ENCODE data around the gene OR6C68.

DNA sequence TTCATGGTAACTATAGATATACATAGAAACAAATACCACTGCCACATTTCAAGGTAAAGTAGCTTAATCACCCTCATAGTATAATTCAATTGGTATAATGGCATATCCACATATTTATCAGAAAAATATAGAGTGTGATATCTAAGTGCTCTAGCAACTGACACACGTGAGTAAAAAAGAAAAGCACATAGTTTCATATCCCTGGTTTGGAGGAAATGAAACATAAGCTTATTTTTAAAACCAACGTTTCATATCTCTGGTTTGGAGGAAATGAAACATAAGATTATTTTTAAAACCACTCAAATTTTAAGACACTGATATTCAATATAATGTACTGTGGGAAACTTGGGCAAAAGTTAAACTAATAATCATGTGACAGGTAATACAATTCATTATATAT is 24.3 kb upstream of the OR6C68 start:
- TF ChIP-seq, protein P1, sequence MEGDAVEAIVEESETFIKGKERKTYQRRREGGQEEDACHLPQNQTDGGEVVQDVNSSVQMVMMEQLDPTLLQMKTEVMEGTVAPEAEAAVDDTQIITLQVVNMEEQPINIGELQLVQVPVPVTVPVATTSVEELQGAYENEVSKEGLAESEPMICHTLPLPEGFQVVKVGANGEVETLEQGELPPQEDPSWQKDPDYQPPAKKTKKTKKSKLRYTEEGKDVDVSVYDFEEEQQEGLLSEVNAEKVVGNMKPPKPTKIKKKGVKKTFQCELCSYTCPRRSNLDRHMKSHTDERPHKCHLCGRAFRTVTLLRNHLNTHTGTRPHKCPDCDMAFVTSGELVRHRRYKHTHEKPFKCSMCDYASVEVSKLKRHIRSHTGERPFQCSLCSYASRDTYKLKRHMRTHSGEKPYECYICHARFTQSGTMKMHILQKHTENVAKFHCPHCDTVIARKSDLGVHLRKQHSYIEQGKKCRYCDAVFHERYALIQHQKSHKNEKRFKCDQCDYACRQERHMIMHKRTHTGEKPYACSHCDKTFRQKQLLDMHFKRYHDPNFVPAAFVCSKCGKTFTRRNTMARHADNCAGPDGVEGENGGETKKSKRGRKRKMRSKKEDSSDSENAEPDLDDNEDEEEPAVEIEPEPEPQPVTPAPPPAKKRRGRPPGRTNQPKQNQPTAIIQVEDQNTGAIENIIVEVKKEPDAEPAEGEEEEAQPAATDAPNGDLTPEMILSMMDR (IDR thresholded peaks at IDR 0.05; ENCODE audit: insufficient read depth, low read length, poor library complexity, severe bottlenecking) = no peak
- TF ChIP-seq EZH2phosphoT487 (conservative IDR thresholded peaks at IDR 0.05; ENCODE audit: low read length) = no peak

All from SU-DHL-6 (cell line).